Fibroblast of upper back skin (primary cell): ENCODE results near the gene PROC.

Source experiments
- DNase-seq: peaks from one replicate; pipeline ENCODE4 v3.0.0-alpha.2; 2013

PROC gene

DNA sequence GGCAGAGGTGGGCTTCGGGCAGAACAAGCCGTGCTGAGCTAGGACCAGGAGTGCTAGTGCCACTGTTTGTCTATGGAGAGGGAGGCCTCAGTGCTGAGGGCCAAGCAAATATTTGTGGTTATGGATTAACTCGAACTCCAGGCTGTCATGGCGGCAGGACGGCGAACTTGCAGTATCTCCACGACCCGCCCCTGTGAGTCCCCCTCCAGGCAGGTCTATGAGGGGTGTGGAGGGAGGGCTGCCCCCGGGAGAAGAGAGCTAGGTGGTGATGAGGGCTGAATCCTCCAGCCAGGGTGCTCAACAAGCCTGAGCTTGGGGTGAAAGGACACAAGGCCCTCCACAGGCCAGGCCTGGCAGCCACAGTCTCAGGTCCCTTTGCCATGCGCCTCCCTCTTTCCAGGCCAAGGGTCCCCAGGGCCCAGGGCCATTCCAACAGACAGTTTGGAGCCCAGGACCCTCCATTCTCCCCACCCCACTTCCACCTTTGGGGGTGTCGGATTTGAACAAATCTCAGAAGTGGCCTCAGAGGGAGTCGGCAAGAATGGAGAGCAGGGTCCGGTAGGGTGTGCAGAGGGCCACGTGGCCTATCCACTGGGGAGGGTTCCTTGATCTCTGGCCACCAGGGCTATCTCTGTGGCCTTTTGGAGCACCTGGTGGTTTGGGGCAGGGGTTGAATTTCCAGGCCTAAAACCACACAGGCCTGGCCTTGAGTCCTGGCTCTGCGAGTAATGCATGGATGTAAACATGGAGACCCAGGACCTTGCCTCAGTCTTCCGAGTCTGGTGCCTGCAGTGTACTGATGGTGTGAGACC is at the start of gene PROC:
PROC (plus strand) TSS at position 128 of the 812 bp plus-strand sequence. CDS start 1,516 bp downstream, outside the sequence.
- no peak for DNase-seq

DNA sequence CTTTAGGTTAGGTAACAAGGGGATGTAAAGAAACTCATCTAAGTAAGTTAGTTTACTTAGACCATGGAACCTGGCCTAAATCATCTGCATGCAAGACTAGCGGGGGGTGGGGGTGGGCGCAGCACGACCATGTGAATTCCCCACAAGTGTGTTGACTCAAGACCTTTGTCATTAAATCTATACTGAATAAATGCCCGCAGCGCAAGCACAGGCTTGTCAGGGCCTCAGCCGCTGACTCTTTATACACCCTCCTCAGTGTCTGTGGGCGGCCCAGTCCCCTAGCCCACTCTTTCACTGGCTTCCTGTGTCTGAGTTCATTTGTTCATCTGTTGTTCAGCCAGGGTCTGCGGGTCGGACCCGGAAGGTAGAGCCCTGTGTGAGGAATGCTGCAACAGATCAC is 48.2 kb upstream of the PROC start:
- DNase-seq = no peak

DNA sequence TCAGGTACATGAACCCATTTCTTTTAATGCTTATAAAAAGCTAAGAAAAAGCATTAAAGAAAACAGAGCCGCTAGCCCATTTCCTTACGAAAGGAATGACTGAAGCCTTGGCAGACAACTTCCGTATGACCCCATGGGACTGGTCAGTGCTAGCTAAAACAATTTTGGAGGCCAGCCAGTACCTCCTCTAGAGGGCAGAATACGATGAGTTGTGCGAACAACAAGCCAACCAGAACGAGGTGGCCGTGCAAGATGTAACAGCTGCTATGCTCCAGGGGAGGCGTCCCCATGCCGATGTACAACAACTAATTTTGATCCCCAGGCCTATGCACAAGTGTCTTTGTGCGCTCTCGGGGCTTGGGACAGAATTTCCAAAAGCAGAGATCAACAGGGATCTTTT is 47.2 kb upstream of the PROC start:
- no peak for DNase-seq

DNA sequence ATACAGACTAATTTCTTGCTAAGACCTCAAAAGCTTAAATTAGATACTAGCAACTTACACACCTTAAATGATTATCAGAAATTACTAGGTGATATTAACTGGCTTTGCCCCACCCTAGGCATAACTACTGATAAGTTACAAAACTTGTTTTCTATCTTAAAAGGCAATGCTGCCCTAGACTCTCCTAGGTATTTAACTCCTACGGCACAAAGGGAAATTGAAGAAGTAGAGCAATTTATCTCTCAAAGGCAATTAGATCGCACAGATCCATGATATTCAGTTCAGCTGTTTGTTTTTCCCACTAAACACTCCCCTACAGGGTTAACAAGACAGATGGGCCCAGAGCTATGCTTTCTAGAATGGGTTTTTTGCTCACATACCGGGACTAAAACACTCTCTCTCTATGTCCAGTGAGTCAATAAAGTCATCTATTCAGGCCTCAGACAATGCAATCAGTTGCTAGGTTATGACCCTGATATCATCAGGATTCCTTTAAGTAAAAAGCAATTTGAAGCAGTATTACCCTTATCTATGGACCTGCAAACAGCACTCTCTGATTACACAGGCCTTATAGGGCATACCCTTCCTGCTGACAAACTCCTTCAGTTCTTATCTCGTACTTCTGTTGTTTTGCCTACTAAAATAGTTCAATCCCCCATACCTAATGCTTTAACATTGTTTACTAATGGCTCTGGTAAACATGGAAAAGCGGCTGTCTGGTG is 44.7 kb upstream of the PROC start:
- DNase-seq = no peak

DNA sequence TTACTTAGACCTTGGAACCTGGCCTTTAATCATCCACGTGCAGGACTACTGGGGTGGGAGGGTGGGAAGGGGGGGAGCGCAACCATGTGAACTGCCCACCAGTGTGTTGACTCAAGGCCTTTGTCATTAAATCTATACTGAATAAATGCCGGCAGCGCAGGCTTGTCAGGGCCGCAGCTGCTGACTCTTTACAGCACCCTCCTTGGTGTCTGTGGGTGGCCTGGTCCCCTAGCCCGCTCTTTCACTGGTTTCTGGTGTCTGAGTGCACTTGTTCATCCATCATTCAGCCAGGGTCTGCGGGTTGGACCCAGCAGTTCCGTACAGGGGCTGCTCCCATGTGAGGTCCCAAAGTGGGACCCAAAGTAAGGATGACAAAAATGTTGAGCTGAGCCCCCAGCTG is 42.0 kb upstream of the PROC start:
- DNase-seq = no peak

DNA sequence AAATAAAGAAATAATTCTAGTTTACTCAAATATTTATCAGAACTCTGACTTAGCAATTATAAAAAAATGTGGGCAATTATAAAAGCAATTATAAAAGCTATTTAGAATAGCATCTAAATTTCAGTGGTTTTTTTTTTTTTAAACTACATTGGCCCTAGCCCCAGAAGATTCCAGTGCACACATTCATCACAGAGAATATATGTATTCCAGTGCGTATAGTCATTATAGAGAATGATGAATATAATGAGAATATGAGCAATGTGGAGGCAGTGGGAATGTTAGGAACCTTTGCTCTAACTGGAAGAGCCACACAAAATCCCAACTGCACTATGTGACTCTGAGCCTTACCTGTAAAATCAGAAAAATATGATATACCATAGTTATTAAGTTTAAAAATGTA is 41.0 kb upstream of the PROC start:
- peak; percentile 48 for DNase-seq

DNA sequence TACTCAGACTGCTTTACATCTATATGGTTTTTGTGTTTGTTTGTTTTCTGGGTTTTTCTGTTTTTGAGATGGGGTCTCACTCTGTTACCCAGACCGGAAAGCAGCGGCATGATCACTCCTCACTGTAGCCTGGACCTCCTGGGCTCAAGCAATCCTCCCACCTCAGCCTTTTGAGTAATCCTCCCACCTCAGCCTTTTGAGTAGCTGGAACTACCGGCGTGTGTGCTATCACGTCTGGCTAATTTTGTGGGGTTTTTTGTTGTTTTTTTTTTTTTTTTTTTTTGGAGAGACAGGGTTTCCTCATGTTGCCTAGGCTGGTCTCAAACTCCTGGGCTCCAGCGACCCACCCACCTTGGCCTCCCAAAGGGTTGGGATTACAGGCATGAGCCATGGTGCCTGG is 39.5 kb upstream of the PROC start:
- DNase-seq = no peak

DNA sequence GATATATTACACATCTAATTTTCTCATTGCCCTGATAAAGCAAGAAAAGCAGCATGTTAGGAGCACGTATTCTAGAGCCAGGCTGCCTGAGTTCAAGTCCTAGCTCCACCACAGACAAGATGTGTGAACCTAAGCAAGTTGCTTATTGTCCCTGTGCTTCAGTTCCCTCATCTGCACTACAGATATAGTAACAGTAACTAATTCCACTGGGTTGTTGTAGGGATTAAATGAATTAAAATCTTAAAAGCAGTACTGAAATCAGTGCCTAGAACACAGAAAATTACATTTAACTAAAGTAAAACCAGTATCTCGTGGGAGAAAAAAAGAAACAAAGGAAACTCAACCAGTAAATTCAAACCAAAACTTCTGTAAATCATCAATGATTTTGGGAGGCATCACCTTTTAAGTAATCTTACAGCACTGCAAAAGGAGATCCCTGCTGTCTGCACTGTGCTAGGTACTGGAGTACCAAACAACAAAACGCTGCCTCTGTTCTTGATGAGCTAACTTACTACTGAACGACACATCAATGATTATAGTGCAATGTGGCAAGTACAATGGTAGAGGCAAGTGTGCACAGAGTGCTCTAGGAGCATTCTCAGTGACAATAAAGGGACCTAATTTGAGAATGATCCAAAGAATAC is 38.4 kb upstream of the PROC start:
- DNase-seq = no peak

DNA sequence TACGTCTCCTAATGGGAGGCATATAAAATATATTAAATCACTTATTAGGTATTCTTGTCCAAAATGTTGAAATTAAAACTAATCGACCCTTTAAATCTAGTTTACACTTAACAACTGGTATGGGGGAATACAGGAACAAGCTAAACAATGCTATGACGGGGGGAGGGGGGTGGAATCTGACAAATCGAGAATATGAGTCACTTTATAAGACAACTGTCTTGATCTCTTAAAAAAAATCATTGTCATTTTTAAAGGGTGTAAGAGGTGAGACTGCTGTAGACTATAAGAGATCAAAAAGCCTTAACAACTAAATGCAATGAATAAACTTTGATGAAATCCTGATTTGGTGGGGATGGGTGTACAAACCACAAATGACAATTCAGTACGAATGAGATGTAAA is 36.5 kb upstream of the PROC start:
- DNase-seq = no peak

DNA sequence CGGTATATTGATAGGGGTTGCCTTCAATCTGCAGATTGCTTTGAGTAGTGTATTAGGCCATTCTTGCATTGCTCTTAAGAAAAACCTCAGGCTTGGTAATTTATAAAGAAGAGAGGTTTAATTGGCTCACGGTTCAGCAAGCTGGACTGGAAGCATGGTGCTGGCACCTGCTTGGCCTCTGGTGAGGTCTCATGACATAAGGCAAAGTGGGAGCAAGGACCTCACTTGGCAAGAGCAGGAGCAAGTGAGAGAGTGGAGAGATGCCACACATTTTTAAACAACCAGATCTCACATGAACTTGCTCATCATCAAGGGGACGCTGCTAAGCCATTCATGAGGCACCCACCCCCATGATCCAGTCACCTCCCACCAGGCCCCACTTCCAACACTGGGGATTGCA is 35.4 kb upstream of the PROC start:
- DNase-seq = no peak

DNA sequence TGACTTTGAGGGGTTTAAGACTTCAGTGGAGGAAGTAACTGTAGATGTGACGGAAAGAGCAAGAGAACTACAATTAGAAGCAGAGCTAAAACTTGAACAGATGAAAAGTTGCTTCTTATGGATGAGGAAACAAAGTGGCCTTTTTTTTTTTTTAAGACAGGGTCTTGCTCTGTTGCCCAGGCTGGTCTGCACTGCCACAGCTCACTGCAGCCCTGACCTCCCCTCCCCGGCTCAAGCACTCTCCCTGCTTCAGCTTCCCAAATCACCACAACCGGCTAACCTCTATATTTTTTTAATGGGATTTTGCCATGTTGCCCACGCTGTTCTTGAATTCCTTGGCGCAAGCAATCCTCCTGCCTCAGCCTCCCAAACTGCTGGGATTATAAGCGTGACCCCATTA is 33.7 kb upstream of the PROC start:
- no peak for DNase-seq

DNA sequence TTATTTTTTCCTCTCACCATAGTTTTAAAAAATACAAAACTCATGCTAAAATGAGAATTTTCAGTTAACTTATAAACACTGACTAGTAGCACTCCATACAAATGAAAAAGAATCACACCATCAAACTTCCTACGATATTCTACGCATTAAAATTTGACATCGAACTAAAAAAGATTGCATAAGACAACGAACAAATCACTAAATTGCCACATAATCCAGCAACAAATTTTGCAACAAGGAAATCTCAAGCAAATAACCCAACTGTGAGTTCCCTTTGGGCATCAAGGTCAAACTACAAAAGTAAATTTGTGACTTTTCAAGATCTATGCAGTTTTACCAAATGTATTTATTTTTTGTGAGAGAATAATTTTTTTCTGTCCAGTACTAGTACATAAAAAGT is 32.0 kb upstream of the PROC start:
- no peak for DNase-seq

DNA sequence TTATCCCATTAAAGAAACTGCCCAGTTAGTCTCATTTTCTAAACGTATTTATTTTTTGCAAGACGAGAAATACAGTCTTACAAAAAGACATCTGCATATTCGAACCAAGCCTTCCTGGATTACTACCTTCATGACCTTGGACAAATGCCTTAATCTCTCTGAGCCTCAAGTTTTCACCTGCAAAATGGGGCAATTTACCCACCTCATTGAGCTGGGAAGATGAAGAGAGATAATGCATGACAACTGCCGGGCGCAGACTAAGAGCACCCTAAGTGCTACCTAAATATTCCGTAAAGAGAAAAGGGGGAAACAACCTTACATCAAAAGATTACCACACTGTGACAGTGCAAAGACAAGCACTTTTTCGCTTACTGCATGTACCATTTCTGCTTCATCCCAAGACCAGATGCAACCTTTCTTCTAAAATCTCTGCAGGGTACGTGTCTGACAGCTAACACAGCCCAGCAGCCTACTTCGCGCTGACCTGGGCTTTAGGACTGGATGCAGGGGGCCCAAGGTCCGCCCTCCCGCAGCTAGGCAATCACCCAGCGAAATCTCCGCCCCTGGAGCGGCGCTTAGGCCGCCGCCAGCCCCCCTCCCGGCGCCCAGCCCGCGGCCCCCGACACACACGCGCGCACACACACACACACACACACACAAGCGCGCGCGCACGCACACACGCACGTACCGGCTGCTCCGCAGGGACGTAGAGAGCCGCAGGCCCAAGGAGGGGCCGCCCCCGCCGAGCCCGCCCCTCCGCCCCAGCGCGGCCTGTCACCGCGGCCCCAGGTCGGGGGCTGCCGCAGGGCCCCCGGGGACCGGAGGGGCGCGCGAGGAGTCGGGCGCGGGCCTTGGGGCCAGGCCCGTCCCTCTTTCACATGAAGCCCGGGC is 31.2 kb upstream of the PROC start:
- peak; percentile 88 for DNase-seq

DNA sequence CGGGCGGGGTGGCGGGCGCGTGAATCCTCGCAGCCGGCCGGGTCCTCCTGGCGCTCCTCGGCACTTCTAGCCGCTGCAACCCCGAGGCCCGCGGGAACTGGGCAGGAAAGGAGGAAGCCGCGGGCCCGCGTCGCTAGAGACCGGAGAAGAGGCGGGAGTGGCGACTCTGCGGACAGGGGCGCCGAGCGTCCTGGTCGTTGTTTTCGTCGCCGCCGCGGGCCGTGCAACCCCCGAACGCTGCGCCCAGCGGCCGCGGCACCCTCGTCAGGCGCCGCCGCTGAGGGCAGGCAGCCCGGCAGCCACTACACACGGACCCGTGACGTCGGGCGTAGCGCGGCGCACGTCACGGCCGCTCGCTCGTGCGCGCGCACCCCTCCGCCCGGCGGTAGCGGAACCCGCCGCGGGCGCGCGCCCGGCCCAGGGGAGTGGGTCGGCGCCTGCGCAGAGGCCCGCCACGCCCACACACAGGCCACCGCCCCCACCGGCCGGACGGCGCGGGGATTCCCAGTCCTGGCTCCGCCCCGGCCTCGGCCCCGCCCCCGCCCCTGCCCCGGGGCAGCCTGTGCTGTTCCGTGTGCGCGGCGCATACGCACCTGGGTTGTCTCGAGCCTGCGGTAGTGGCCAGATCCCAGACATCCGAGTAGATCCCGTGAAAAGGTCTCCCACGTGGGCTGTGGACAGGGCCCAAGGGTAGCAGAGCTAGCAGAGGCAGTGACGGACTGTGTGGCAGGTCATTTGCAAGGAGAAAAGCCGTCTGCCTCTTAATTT is 30.4 kb upstream of the PROC start, which contains the start of gene MAP3K2:
MAP3K2 (minus strand) TSS at position 321 of the 768 bp plus-strand sequence. CDS start 44,846 bp downstream, outside the sequence.
- peak; percentile 88 for DNase-seq

DNA sequence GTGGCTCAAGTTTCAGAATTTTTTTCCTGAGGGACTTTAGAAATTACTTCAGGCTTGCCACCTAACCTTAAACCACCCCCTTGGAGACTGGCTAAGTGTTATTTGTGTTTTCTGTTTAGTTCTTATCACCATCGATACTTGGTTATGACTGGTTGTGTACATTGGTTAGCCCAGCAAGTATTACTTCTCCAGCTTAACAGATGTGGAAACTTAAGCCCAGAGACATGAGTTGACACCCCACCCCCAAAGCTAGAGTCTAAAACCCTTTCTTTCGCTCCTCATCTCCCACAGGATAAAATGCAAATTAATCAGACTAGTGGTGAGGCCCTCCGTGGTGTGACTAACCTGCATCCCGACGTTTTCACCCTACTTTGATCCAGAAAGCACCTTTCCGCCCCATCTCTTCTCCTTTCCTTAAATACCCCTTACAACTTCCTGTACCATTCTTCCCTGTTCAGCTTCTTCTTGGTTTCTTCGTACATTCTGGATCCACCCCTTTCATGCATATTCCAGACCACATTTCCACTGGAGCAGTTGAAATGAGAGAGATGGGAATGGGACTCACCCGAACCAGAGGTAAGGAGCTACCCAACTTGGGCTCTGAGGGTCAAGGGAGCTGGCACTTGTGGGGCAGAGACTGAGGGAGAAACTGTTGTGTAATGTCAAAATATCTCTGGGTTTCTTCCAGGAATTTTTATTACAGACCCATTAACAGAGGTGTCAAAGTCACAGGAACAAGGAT is 29.6 kb upstream of the PROC start:
- DNase-seq = no peak

DNA sequence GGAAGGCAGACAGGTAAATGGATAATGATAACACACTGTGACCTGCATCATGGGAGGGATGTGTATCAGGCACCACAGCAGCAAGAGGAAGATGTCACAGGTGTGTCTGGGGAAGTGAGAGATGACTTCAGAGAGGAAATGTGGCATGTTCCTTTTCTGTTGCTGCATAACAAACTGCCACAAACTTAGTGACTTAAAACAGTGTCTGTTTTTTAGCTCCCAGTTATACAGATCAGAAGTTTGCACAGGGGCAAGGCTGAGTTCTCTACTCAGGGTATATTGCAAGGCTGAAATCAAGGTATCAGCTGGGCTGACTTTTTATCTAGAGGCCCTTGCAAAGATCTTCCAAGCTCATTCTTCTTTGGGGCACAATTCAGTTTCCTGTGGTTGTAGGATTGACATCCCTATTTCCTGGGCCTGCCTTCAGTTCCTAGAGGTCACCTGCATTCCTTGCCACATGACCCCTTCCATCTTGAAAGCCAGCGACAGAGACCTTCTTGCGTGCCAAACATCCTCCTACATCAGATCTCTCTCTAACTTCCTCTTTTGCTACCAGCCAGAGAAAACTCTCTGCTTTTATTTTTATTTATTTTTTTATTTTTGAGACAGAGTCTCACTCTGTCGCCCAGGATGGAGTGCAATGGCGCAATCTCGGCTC is 28.3 kb upstream of the PROC start:
- no peak for DNase-seq

DNA sequence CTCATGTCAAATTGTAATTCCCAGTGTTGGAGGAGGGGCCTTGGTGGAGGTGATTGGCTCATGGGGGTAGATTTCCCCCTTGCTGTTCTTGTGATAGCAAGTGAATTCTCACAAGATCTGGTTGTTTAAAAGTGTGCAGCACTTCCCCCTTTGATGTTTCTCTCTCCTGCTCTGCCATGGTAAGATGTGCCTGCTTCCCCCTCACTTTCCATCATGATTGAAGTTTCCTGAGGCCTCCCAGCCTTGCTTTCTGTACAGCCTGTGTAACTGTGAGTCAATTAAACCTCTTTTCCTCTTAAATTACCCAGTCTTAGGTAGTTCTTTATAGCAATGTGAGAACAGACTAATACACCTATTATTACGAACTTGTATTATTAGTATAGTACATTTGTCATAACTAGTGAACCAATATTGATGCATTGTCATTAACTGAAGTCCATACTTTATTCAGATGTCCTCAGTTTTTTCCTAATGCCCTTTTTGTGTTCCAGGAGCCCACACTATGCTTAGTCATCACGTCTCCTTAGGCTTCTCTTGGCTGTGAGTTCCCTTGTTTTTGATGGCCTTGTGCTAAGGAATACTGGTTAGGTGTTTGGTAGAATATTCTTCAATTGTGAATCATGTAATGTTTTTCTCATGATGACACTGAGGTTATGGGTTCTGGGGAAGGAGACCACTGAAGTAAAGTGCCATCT is 25.9 kb upstream of the PROC start:
- no peak for DNase-seq

DNA sequence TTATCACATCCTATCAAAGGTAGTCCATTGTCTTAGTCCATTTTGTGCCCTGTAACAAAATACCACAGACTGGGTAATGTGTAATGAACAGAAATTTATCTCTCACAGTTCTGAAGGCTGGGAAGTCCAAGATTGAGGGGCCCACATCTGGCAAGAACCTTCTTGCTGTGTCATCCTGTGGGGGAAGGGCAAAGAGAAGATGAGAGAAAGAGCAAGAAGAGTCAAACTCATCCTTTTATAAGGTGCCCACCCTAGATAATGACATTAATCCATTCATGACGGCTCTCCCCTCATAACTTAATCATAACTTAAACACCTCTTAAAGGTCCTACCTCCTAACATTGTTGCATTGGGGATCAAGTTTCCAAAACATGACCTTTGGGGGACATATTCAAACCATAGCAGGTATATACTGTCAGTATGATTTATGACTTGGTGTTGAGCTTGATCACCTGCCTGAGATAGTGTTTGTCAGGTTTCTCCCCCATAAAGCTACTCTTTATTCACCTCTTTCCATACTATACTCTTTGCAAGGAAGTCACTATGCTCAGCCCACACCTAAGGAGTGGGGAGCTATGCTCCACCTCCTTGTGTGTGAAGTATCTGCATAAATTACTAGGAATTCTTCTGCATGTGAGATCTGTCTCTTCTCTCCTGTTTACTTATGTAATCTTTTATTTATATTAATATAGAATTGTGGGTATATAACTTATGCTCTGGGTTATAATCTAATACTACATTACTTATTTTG is 25.2 kb upstream of the PROC start:
- DNase-seq = no peak

DNA sequence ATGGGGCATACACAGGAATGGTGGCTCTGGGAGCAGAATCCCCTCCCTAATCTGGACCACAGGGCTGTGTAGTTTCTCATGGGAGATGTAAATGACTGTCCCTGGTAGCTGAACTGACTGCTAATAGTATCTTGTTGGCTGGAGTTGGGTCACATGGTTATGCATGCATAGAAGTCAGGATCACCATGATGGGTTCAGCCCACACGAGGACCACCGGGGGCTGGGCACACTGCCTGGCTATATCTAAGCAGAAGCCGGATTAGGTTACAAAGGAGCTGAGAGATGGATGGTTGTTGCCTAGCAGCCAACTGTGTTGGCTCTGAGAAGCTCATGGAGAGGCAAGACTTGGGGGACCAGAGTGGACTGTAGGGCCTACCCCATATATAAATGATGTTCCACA is 23.7 kb upstream of the PROC start:
- DNase-seq = no peak
